GM12891 (cell line): ENCODE results near the gene EHMT1.

Experiments
- PAX5 ChIP-seq: IDR thresholded peaks from 2 replicates; pipeline ENCODE4 v1.6.1; 2011; ENCODE audit warnings: low read length, moderate library complexity, mild to moderate bottlenecking; ENCODE audit not compliant: insufficient read depth, severe bottlenecking
- POLR2A ChIP-seq: IDR thresholded peaks from 2 replicates; pipeline ENCODE4 v1.6.1; 2011; ENCODE audit warnings: low read depth, low read length, control low read depth
- POLR2AphosphoS5 ChIP-seq: IDR thresholded peaks from 2 replicates; pipeline ENCODE4 v1.6.1; 2011; ENCODE audit warnings: low read depth, low read length, control low read depth
- POU2F2 ChIP-seq: IDR thresholded peaks from 2 replicates; pipeline ENCODE4 v1.6.1; 2011; ENCODE audit warnings: low read depth, mild to moderate bottlenecking, control low read depth, low read length, moderate library complexity
- SPI1 ChIP-seq: IDR thresholded peaks from 2 replicates; pipeline ENCODE4 v1.6.1; 2011; ENCODE audit warnings: low read depth, low read length, control low read depth
- TAF1 ChIP-seq: IDR thresholded peaks from 2 replicates; pipeline ENCODE4 v1.6.1; 2011; ENCODE audit warnings: low read depth, low read length, control low read depth

GRCh38 chr9:137834846-137835546 lies 216.2 kb downstream of the EHMT1 start:
- TF ChIP-seq POLR2A (no peak), TAF1 (no peak), POLR2AphosphoS5 (no peak), SPI1 (no peak), POU2F2 (no peak), PAX5 (no peak)
